Astrocyte (in vitro differentiated cells and primary cell): ENCODE results near the gene FKRP.

Experiments
- EZH2 ChIP-seq: IDR thresholded peaks from 2 replicates; pipeline ENCODE4 v1.6.1; 2012; ENCODE audit warnings: mild to moderate bottlenecking, low read length, inconsistent platforms; ENCODE audit not compliant: insufficient read depth
- TF ChIP-seq, protein P1 (sequence below): IDR thresholded peaks from 2 replicates; pipeline ENCODE4 v1.5.1; 2011; ENCODE audit warnings: low read depth, mild to moderate bottlenecking, inconsistent platforms, low read length, moderate library complexity; ENCODE audit not compliant: insufficient read depth

DNA sequence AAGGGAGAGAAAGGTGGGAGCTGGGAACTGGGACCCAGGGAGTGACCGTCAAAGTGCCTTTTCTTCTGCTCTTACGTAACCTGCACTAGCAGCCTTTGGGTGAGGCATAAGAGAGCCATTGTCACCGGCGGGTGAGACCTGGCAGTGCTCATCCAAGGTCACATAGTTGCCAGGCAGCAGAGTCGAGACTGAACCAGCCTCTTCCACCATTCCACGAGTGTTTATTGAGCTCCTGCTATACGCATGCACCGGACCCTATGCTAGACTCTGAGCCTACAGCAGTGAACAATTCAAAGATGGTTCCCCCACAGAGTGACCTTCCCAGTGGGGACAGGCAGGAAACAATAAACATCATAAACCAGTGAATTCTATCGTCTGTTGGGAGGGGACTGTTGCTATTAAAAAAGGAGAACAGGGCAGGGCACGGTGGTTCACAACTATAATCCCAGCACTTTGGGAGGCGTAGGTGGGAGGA lies 19.0 kb downstream of the FKRP start:
- TF ChIP-seq, protein P1, sequence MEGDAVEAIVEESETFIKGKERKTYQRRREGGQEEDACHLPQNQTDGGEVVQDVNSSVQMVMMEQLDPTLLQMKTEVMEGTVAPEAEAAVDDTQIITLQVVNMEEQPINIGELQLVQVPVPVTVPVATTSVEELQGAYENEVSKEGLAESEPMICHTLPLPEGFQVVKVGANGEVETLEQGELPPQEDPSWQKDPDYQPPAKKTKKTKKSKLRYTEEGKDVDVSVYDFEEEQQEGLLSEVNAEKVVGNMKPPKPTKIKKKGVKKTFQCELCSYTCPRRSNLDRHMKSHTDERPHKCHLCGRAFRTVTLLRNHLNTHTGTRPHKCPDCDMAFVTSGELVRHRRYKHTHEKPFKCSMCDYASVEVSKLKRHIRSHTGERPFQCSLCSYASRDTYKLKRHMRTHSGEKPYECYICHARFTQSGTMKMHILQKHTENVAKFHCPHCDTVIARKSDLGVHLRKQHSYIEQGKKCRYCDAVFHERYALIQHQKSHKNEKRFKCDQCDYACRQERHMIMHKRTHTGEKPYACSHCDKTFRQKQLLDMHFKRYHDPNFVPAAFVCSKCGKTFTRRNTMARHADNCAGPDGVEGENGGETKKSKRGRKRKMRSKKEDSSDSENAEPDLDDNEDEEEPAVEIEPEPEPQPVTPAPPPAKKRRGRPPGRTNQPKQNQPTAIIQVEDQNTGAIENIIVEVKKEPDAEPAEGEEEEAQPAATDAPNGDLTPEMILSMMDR: no peak
- TF ChIP-seq EZH2: no peak
